Activated CD8-positive, alpha-beta T cell treated with anti-CD3 and anti-CD28 coated beads, Interleukin-2, amount 10 ng/mL, durations not matched to agents 7 days and 5 days (primary cell): ENCODE data around the gene MCRS1. TPM values are rescaled to one million over a fixed set of nuclear protein-coding genes. Genes with fewer than 3 reads are reported as not detected.
A peak's percentile ranks its signal among the peaks of the same experiment; 100 is the strongest.

Experiments
- ATAC-seq: fragments of 150-1000 bp; cut with Tn5 transposase; one replicate; pipeline ENCODE4 v1.10.0; 2021; ENCODE audit warnings: moderate library complexity
- CTCF ChIA-PET: fragments of 350-600 bp; sonication (Branson Sonifier 250); formaldehyde crosslinking; loops from one replicate; lab custom pipeline; 2021; ENCODE audit warnings: antibody characterized with exemption; lab: Charles Lee
- POLR2A ChIA-PET: fragments of 350-600 bp; sonication (Branson Sonifier 250); formaldehyde crosslinking; loops from one replicate; lab custom pipeline; 2021; ENCODE audit warnings: antibody characterized with exemption; lab: Charles Lee
- DNase-seq: peaks from one replicate; pipeline ENCODE4 v3.0.0-alpha.2; 2020
- H3K27ac Mint-ChIP-seq: one replicate; pipeline ENCODE4 v1.8.0; 2021; ENCODE audit warnings: mild to moderate bottlenecking, mixed read lengths
- H3K27me3 Mint-ChIP-seq: one replicate; pipeline ENCODE4 v1.8.0; 2021; ENCODE audit warnings: low read depth, mixed read lengths
- H3K36me3 Mint-ChIP-seq: one replicate; pipeline ENCODE4 v1.8.0; 2021; ENCODE audit warnings: low read depth, mixed read lengths
- H3K4me1 Mint-ChIP-seq: one replicate; pipeline ENCODE4 v1.8.0; 2021; ENCODE audit warnings: low read depth, mixed read lengths
- H3K4me3 Mint-ChIP-seq: one replicate; pipeline ENCODE4 v1.8.0; 2021; ENCODE audit warnings: mild to moderate bottlenecking, mixed read lengths
- H3K9me3 Mint-ChIP-seq: one replicate; pipeline ENCODE4 v1.8.0; 2022; ENCODE audit warnings: mixed read lengths; ENCODE audit not compliant: insufficient read depth
- total RNA-seq, 2 experiments: library from RNA; stranded (reverse); gene quantifications; one replicate each; pipeline ENCODE4 v1.2.3, GENCODE V29; 2021

MCRS1 gene
- total RNA-seq, 2 experiments from 2014 or later, result 85.9 to 86.1 TPM

DNA sequence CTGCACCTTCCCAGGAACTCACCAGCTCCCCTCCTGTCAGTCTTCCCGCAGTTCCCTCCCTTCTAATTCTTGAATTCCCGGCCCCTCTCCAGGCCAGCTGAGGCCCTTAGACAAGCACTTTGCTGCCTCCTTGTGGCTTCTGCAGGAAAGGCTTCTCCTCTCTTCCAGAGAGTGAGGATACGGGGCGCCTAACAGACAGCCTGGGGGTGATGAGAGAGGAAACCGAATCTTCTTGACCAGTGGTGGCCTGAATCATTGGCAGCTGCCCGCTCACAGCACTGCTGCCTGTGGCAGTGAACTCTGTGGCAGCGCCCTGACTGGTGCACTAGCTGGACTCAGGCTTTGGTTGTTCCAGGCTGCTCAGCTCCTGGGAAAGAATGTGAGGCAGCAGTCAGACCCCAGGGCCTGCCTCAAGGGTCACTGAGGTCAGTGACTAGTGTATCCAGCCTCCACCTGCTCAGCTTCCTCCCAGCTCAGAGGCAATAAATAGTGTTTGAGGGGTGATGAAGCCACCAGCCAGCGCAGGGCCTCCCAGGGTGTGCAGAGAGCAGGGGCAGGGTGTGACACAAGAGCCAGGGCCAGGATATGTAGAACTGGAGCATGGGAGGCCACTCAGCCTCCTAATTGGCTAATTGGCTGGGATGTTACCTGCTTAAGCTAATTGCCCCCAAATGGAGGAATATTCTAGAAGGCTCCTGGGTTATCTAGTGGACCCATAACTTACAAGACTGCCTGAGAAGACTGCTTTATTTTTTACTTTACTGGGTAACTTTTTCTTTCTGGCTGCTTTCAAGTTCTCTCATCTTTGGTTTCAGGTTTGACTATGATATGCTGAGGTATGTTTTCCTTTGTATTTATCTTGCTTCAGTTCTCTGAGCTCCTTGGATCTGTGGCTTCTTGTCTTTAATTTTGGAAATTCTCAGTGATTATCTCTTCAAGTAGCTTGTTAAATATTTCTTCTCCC, 12.9 kb upstream of the MCRS1 start:
- CTCF ChIA-PET, result interaction anchor here (0.6 to 8.3 kb wide), 36 partner anchors 8 to 492 kb away, joined by 3 to 62 read pairs (median 4); partner anchors contain the start of genes DNAJC22, MCRS1, PRPF40B and SPATS2
- Mint-ChIP-seq H3K9me3 (no peaks in the 10 kb centered on the region), H3K36me3 (peaks cover 3% of the 10 kb centered on the region), H3K27me3 (no peaks in the 10 kb centered on the region), H3K27ac (no peak overlapping the region), H3K4me3 (no peak overlapping the region), H3K4me1 (peaks cover 14% of the 10 kb centered on the region)
- POLR2A ChIA-PET, result interaction anchor here (0.9 to 1.1 kb wide), 2 partner anchors 13 to 222 kb away, joined by 3 to 4 read pairs; partner anchors contain the start of gene MCRS1
- ATAC-seq (peak; percentile 92), DNase-seq (peak; percentile 77)

- ChIA-PET CTCF (interaction anchor here (0.6 to 8.3 kb wide), 7 partner anchors 8 to 231 kb away, joined by 3 to 62 read pairs (median 6); no protein-coding TSS in a partner anchor), POLR2A (no interaction called here)
- DNase-seq (no peak), ATAC-seq (no peak)
- H3K27ac Mint-ChIP-seq, result no peak overlapping the region
- no peaks in the 10 kb centered on the region for H3K27me3 Mint-ChIP-seq
- H3K36me3 Mint-ChIP-seq, result peaks cover 5% of the 10 kb centered on the region
- no peaks in the 10 kb centered on the region for H3K9me3 Mint-ChIP-seq
- H3K4me3 Mint-ChIP-seq, result no peak overlapping the region
- peaks cover 14% of the 10 kb centered on the region for H3K4me1 Mint-ChIP-seq
These were observed 10.7 kb upstream of the MCRS1 start for GRCh38 chr12:49578471-49579112.

- no peak overlapping the region for H3K4me3 Mint-ChIP-seq
- DNase-seq (no peak), ATAC-seq (no peak)
- H3K9me3 Mint-ChIP-seq, result no peaks in the 10 kb centered on the region
- H3K27ac Mint-ChIP-seq, result no peak overlapping the region
- ChIA-PET POLR2A (no interaction called here), CTCF (interaction anchor here (1.2 to 8.3 kb wide), 4 partner anchors 7 to 220 kb away, joined by 3 to 62 read pairs (median 41); no protein-coding TSS in a partner anchor)
- no peaks in the 10 kb centered on the region for H3K27me3 Mint-ChIP-seq
- H3K36me3 Mint-ChIP-seq, result peaks cover 7% of the 10 kb centered on the region
- peaks cover 14% of the 10 kb centered on the region for H3K4me1 Mint-ChIP-seq
These were observed 9.8 kb upstream of the MCRS1 start for GRCh38 chr12:49577589-49578315.

DNA sequence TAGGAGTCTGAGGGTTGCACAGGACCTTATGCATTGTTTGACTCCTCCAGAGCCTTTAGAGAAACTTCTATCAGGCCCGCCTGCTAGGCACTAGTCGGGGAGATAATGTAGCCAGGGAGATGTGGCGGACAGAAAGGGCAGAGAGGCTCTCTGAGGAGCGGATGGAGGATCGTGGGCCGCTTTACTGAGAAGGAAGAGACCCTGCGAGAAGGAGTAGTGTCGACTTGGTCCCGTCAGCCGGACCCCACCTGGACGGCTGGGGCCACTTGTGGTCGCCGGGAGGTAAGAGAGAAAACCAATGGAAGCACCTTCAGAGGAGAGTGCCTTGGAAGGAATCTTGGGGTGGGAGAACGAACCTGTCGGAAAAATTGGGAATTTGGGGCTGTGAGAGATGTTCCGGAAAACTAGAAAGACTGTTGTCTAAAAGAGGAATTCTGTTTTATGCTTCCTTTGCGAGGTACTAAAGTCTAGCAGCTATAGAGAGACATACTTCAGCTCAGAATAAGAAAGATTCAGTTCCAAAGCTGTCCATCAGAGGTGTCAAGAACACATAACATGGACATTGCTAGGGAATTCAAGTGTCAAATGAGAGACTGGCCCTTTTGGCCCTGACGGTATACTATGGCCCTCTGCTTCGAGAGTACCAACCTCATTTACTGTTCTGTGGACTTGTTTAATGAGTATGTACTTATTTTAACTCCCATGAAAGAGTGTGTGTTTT, 660 bp upstream of the MCRS1 start:
- no peaks in the 10 kb centered on the region for H3K27me3 Mint-ChIP-seq
- POLR2A ChIA-PET, result no interaction called here
- H3K36me3 Mint-ChIP-seq, result peaks cover 23% of the 10 kb centered on the region
- H3K4me3 Mint-ChIP-seq, result peak overlapping the region; percentile 94
- H3K27ac Mint-ChIP-seq, result peak overlapping the region; percentile 98
- peaks cover 62% of the 10 kb centered on the region for H3K4me1 Mint-ChIP-seq
- no peaks in the 10 kb centered on the region for H3K9me3 Mint-ChIP-seq
- ATAC-seq, result peak; percentile 31
- CTCF ChIA-PET, result interaction anchor here (0.6 to 4.4 kb wide), 2 partner anchors 12 to 210 kb away, joined by 4 to 41 read pairs; no protein-coding TSS in a partner anchor
- DNase-seq, result no peak

DNA sequence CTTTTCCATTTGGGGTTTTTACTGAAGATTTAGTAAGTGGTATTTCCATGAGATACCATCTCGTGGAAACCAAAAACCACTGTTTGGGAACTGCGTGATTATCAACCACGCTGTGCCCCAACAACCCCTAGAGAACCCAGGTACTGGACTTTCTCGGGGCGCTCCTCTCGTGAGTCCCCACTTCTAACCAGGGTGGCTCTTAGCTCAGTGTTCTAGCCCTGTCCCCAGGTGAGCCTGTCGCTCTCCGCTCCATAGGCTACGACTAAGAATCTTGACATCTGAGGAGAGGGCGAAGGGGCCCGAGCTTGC, 686 bp downstream of the MCRS1 start:
- Mint-ChIP-seq H3K4me1 (peaks cover 73% of the 10 kb centered on the region), H3K4me3 (peak overlapping the region; percentile 94), H3K27me3 (no peaks in the 10 kb centered on the region), H3K36me3 (peaks cover 33% of the 10 kb centered on the region), H3K9me3 (no peaks in the 10 kb centered on the region), H3K27ac (peak overlapping the region; percentile 98)
- ChIA-PET CTCF (interaction anchor here (1.0 to 4.6 kb wide), 9 partner anchors 13 to 209 kb away, joined by 3 to 24 read pairs (median 4); partner anchors contain the start of genes PRPF40B, SPATS2 and TMBIM6), POLR2A (interaction anchor here (0.5 to 1.5 kb wide), 14 partner anchors 13 to 458 kb away, joined by 3 to 9 read pairs (median 4); partner anchors contain the start of genes RACGAP1, SPATS2, TMBIM6 and TROAP)
- ATAC-seq (peak; percentile 34), DNase-seq (no peak)

DNA sequence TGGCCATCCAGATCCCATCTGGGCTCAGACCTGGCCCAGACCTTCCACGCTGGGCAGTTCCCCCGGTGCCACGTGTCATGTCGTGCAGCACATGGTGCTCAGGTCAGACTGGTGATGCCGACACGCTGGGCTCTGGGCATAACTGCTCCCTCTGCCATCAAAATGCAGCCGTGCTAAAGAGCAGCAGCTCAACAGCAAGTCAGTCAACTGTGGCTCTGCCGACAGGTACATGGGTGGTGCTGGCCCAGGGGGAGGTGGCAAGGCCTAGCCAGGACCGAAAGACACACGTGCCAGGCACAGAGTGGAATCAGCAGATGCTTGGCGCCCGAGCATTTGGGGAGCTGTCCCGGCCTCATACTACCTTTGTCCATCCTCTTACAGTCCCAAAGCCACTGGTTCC, 1.6 kb downstream of the MCRS1 start:
- Mint-ChIP-seq H3K4me1 (peaks cover 79% of the 10 kb centered on the region), H3K4me3 (peak overlapping the region; percentile 13)
- DNase-seq, result no peak

GRCh38 chr12:49565406-49566265, 2.3 kb downstream of the MCRS1 start:
- H3K27ac Mint-ChIP-seq, result peak overlapping the region; percentile 81
- POLR2A ChIA-PET, result interaction anchor here (1.0 to 1.4 kb wide), 4 partner anchors 9 to 57 kb away, joined by 3 to 4 read pairs (median 3); partner anchors contain the start of genes KCNH3 and PRPF40B

More for the DNA sequence above, 1.6 kb downstream of the MCRS1 start:
- H3K27me3 Mint-ChIP-seq, result no peaks in the 10 kb centered on the region
- ChIA-PET POLR2A (interaction anchor here (1.3 kb wide), 1 partner anchor 16 kb away, joined by 3 read pairs; no protein-coding TSS in a partner anchor), CTCF (interaction anchor here (1.5 to 4.6 kb wide), 4 partner anchors 13 to 208 kb away, joined by 10 to 24 read pairs (median 11); partner anchors contain the start of gene PRPF40B)
- H3K27ac Mint-ChIP-seq, result peak overlapping the region; percentile 59
- no peak for ATAC-seq
- no peaks in the 10 kb centered on the region for H3K9me3 Mint-ChIP-seq
- peaks cover 35% of the 10 kb centered on the region for H3K36me3 Mint-ChIP-seq

DNA sequence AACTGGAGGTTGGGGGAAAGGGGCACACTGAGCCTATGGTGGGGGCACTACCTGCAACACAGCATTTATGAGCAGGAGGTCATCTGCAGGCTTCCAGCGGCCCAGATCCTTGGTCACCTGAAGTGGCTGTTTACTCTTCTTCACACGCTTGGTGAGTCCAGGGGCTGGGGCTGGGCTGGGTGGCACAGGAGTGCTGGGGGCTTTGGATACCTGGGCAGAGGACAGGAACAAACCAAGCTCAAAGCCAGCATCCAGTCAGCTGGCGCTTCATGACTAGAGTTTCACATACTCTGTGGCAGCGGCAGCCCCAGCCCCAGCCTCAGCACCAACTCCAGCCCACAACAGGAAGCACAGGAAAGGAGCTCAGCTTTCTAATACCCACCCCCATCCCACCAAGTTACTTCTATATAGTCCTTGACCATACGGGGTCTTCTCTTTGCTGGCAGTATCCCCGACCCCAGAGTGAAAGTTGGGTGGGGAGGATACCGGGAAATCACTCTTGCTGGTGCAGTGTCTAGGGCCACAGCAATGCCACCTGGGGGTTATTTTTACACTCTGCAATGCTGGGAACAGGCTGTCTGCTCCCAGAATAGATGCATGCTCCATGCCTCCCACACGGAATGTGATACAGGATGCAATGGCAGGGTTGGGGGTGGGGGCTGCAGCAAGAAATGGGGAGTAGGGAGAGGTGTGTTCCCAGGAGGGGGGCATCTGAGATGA, 3.1 kb downstream of the MCRS1 start:
- peak overlapping the region; percentile 62 for H3K4me3 Mint-ChIP-seq

More at GRCh38 chr12:49565406-49566265, 2.3 kb downstream of the MCRS1 start:
- Mint-ChIP-seq H3K4me3 (peak overlapping the region; percentile 62), H3K36me3 (peaks cover 39% of the 10 kb centered on the region), H3K27me3 (no peaks in the 10 kb centered on the region), H3K9me3 (no peaks in the 10 kb centered on the region), H3K4me1 (peaks cover 79% of the 10 kb centered on the region)
- ATAC-seq, result peak; percentile 4
- DNase-seq, result peak; percentile 48
- CTCF ChIA-PET, result interaction anchor here (0.6 to 5.3 kb wide), 8 partner anchors 8 to 275 kb away, joined by 3 to 41 read pairs (median 4); partner anchors contain the start of genes DNAJC22 and PRPF40B

More for the DNA sequence above, 3.1 kb downstream of the MCRS1 start:
- peak; percentile 13 for ATAC-seq
- Mint-ChIP-seq H3K36me3 (peaks cover 45% of the 10 kb centered on the region), H3K4me1 (peaks cover 80% of the 10 kb centered on the region), H3K9me3 (no peaks in the 10 kb centered on the region), H3K27me3 (no peaks in the 10 kb centered on the region), H3K27ac (peak overlapping the region; percentile 81)
- DNase-seq, result peak; percentile 65
- POLR2A ChIA-PET, result interaction anchor here (1.0 to 1.4 kb wide), 4 partner anchors 9 to 58 kb away, joined by 3 to 4 read pairs (median 3); partner anchors contain the start of genes KCNH3 and PRPF40B
- CTCF ChIA-PET, result interaction anchor here (0.6 to 5.3 kb wide), 7 partner anchors 9 to 276 kb away, joined by 3 to 41 read pairs (median 6); partner anchors contain the start of genes DNAJC22 and PRPF40B
